Mucosa of descending colon (tissue), 3 donors: ENCODE data around the gene ACSM6. TPM values are rescaled to one million over a fixed set of nuclear protein-coding genes. Genes with fewer than 3 reads are reported as not detected.
A peak's percentile ranks its signal among the peaks of the same experiment; 100 is the strongest.

Source experiments
- ATAC-seq: fragments of 200-7000 bp; cut with Tn5 transposase; one replicate; pipeline ENCODE4 v1.9.1; 2020; ENCODE audit warnings: mild to moderate bottlenecking, moderate library complexity
- DNase-seq, 3 donors: peaks; one replicate each; pipeline ENCODE4 v3.0.0-alpha.2; 2020
- H3K36me3 ChIP-seq: fragments of 200-600 bp; one replicate; pipeline ENCODE4 v1.8.0; 2021; ENCODE audit warnings: low read depth, mild to moderate bottlenecking
- H3K4me1 ChIP-seq: fragments of 200-600 bp; one replicate; pipeline ENCODE4 v1.8.0; 2021; ENCODE audit warnings: low read depth, mild to moderate bottlenecking
- H3K4me3 ChIP-seq: fragments of 200-600 bp; one replicate; pipeline ENCODE4 v1.8.0; 2021; ENCODE audit warnings: mild to moderate bottlenecking
- H3K9me3 ChIP-seq: fragments of 200-600 bp; one replicate; pipeline ENCODE4 v1.8.0; 2021; ENCODE audit warnings: mild to moderate bottlenecking
- intact Hi-C, 2 donors: fragments of 100-400 bp; cut with DNase I in 1 of 2; cut with micrococcal nuclease in 1 of 2; formaldehyde crosslinking; loops; one replicate each; pipeline versions ENCODE4 v1.11.0 to v1.11.1; 2022; cut with DNase I, micrococcal nuclease
- total RNA-seq, 3 donors: library from RNA; stranded (reverse); fragmentation: NEBNext Ultra II Directional in 2 of 3; extraction: Animal tissue kit (Norgen Biotek cat#: 25700) in 2 of 3; gene quantifications; one replicate each; pipeline versions ENCODE4 v1.2.1 to v1.2.4, GENCODE V29; 2021 to 2023
- TF ChIP-seq, protein P1 (sequence below): fragments of 200-600 bp; IDR thresholded peaks from one replicate; pipeline ENCODE4 v1.8.0; 2022; ENCODE audit warnings: antibody characterized with exemption, mild to moderate bottlenecking
- donor health status: DM: no; HTN: no; CAD: no; lungs with moderate emphysema.
- donor health status: DM: no; HTN: no; CAD: no.
- donor health status: DM: no; HTN: yes; CAD: no.

ACSM6 gene
- total RNA-seq, 3 donors from 2014 or later = not detected

DNA sequence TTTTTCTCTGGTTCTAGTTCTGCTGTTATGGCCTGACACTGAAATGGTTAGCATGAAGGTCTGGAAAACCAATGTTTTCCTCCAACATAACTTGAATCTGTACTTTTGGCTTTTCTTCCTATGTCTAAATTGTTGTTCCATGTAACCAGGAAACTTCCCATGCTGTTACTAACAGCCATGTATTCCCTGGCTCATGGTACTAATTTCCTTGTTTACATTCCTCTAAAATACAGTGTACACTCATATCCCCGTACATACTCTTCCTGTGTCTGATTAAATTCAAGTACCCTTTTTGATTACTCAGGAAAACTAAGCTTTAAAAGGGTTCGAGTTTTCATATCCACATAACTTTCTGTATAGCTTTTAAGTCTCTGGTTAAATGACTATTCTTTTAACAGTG, 12.3 kb upstream of the ACSM6 start:
- TF ChIP-seq, protein P1, sequence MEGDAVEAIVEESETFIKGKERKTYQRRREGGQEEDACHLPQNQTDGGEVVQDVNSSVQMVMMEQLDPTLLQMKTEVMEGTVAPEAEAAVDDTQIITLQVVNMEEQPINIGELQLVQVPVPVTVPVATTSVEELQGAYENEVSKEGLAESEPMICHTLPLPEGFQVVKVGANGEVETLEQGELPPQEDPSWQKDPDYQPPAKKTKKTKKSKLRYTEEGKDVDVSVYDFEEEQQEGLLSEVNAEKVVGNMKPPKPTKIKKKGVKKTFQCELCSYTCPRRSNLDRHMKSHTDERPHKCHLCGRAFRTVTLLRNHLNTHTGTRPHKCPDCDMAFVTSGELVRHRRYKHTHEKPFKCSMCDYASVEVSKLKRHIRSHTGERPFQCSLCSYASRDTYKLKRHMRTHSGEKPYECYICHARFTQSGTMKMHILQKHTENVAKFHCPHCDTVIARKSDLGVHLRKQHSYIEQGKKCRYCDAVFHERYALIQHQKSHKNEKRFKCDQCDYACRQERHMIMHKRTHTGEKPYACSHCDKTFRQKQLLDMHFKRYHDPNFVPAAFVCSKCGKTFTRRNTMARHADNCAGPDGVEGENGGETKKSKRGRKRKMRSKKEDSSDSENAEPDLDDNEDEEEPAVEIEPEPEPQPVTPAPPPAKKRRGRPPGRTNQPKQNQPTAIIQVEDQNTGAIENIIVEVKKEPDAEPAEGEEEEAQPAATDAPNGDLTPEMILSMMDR = no peak
- H3K9me3 ChIP-seq = no peaks in the 10 kb centered on the region
- H3K36me3 ChIP-seq = no peaks in the 10 kb centered on the region
- DNase-seq (no peak), ATAC-seq (peak; percentile 40)
- no peak overlapping the region for H3K4me3 ChIP-seq
- H3K4me1 ChIP-seq = no peaks in the 10 kb centered on the region
- intact Hi-C loops = no loop called here

DNA sequence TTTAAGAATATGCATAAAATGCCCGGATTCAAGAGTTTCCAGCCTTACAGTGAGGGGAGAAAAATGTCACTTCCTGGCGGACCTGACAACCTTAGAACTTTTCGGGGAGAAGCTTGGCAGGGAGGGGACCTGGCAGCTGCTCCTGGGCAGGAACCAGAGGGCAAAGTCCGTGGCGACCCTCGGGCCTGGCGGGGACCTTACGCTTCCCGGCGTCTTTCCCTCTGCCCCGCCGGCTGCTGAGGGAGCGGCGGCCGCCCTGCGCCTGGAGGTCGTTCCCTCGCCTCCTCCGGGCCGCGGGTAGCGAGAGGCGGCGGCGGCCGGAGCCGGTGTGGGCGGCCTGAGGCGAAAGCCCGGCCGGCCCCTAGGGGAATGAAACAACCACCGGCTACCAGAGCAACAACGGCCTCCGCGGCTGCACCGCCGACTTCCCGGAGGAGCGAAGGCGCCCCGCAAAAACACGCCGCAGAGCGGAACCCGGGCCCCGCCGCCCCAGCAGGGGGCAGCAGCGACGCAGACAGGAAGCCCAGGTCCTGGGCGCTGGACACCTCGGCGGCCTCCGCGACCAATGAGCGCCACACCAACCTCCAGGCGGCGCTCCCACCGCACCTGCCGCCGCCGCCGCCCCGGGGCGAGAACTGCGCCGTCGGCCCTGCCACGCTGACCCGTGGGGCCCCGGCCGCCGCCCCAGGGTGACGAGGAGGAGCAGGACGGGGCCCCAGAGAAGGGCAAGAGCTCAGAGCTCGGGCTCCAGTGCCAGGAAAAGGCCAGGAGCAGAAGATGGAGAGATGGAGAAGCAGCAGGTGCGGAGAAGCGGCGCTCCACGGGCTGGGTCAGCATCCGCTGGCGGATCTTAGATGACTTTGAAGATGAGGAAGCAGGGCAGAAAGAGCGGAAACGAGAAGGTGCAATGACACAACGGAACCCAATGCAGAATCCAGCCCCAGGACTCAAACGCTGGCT, 10.5 kb upstream of the ACSM6 start:
- Histone ChIP-seq H3K9me3 (no peaks in the 10 kb centered on the region), H3K4me3 (peak overlapping the region; percentile 17), H3K36me3 (no peaks in the 10 kb centered on the region), H3K4me1 (no peaks in the 10 kb centered on the region)
- ATAC-seq (peak; percentile 100), DNase-seq (peak; percentile 91 to 95 (median 92))
- TF ChIP-seq, protein P1 = peak; percentile 99
- intact Hi-C loops = no loop called here

DNA sequence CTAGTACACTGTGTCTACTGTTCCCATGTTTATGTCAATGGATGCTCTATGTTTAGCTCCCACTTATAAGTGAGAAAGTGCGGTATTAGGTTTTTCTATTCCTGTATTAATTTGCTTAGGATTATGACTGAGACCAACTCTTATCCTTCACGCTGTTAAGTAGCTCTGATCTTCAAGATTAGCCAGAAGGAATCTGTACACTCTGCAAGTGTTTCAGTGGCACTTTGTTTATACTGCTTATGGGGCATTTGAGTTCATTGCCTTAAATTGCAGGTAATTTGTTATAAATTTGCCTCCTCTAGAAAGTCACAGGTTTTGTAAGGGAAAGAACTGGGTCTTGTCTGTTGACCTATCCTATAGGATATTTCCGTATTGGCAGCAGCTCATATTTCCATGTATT, 6.4 kb upstream of the ACSM6 start:
- H3K36me3 ChIP-seq = no peaks in the 10 kb centered on the region
- no peak for ATAC-seq
- no peaks in the 10 kb centered on the region for H3K4me1 ChIP-seq
- DNase-seq = no peak
- H3K9me3 ChIP-seq = no peaks in the 10 kb centered on the region
- no peak overlapping the region for H3K4me3 ChIP-seq
- TF ChIP-seq, protein P1 = no peak
- intact Hi-C loops = no loop called here

DNA sequence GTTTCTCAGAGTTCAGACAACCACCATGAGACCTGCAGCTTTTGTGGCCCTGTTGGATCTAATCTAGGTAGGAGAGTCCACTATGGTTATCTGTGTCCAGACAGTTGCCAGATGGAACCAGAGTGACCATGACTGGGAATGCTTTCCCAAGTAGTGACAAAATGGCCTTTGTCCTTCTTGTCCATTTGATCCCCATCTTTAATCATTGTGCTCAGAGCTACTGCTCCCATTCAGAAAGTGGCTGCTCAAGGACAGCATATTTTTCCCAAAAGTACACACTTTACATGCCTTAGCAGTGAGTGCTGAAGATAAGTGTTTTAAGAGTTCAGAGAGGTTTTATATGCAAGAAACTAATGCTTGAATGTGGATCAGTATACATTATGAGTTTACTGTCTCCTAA, 5.4 kb upstream of the ACSM6 start:
- Histone ChIP-seq H3K4me1 (no peaks in the 10 kb centered on the region), H3K9me3 (no peaks in the 10 kb centered on the region), H3K4me3 (no peak overlapping the region), H3K36me3 (no peaks in the 10 kb centered on the region)
- TF ChIP-seq, protein P1 = no peak
- no peak for ATAC-seq
- DNase-seq = no peak
- intact Hi-C loops = no loop called here

DNA sequence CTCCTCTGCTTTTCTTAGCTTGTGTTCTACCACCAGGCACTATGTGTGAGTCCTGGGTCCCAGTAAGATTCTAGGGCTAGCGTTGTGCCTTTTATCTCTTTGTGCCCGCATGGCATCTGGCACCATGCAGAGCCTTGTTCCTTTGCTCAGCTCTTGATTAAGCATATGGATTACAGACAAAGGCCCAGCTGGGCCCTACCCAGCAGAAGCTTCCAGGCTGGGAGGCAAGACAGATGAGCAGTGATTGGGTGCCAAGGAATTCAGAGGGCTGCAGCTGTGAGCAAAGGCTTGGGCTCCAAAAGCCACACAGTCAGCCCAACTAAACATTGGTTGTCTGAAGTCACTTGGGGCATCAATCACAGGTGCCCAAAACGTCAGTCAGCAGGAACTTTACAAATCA, 2.0 kb downstream of the ACSM6 start:
- no peak overlapping the region for H3K4me3 ChIP-seq
- TF ChIP-seq, protein P1 = no peak
- no peak for ATAC-seq

More for the DNA sequence above, 2.0 kb downstream of the ACSM6 start:
- Histone ChIP-seq H3K9me3 (no peaks in the 10 kb centered on the region), H3K4me1 (no peaks in the 10 kb centered on the region), H3K36me3 (no peaks in the 10 kb centered on the region)
- DNase-seq = no peak
- intact Hi-C loops = no loop called here
